Measurements from ENCODE around the gene THEM5.

The THEM5 gene

DNA sequence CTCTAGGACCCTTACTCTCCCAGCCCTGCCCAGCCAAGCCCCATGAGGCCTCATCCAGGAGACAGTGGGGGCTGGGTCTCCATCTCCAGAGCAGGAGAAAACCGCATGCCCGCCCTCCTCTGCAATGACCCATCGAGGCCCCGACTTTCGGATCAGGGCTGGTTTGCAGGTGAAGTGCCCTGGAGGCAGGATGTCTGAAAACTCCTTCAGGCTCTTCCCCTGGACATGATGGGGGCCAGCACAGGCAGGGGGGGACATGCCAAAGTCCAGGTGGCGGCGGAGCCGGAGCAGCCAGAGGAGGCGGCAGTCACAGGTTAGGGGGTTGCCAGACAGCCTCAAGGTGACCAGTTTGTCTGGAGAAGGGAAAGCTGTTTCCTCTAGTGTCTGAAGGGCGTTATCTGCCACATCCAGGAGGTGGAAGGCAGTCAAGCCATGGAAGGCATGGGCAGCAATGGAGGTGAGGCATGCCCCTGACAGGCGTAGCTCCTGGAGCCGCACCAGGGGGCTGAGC lies 52.1 kb downstream of the THEM5 start:
- no peak for DNase-seq (ENCODE audit: low spot score)
- FAIRE-seq: no peak

DNA sequence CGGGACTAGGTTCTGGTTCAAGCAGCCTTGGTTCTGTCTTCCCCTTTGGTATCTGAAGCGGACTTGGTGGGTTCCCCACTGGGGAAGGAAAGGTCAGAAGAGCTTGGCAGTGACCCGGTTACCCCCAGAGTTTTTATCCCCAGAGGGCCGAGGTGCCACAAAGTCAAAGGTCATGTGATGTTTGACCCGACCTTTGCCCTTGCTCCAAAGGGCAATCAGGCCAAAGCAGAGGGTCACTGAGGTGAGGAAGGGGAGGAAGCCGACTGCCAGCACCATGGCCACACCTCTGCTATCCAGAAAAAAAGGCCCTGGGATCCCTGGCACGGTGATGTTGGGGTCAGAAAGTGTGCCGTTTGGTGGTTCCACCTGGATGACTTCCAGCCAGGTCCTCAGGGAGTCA lies 52.7 kb downstream of the THEM5 start:
- no peak for FAIRE-seq
- DNase-seq (ENCODE audit: low spot score): no peak

DNA sequence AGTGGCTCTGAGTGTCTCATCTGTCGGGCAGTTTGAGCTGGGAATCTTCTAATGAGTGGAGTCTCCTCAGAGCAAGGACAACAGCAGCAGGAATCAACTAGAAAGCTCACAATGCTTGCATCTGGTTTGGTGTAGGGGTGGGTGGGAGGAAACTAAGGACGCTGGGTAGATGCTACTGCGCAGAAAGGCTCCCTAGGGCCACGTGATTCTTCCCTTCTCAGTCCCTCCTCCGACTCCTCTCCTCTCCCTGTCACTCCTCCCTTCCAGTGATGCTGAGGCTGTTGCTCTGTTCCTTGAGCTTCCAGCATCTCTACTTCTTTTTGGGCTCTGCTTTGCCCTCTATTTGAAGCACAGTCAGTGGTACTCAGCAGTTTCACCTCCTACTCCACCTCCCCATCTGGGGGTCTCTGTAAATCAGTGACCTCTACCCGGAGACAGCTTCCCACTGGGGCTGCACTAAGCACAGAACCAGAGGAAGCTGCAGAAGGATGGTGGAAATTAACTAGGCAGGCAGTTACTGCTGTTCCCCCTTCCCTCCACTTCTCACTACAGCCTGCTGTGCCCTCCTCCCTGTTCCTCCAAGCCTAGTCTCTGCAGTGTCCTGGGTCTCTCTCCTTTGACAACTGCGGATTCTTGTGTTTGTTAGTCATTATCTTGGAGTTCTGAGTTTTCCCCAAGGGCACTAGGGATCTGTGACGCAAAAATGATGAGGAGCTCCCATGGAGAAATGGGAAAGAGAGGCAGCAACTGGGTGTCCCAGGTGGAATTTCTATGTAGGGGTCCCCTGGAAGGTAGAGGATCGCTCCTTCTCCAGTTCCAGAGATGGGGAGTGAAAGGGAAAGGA lies 54.1 kb downstream of the THEM5 start:
- FAIRE-seq (no peak), DNase-seq (ENCODE audit: low spot score) (no peak)

DNA sequence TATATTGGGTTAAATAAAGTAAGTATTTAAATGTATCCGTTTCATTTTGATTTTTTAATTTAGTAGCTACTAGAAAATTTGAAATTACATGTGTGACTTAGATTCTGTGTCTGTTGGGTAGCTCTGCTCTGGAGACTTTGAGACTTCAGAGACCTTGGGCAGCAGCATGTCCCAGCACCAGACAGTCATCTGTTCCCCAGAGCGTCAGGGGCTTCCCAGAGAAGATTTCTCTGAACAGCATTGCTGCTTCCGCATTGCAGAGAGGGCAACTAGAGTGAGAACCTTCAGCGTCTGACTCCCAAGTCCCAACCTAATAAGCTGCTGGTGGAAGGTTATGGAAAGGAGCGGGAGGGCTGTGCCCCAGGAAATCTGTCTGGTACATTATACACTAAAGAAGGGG lies 54.9 kb downstream of the THEM5 start:
- DNase-seq (ENCODE audit: low spot score) (no peak), FAIRE-seq (no peak)

Measured in urothelium cell line (cell line).